ENCODE measurements around the gene MLIP.
"Not testable (repeated sequence)": the region's sequence is repeated elsewhere in the genome, so short reads cannot be mapped to it uniquely, and the experiment has no call there.

Gene MLIP

DNA sequence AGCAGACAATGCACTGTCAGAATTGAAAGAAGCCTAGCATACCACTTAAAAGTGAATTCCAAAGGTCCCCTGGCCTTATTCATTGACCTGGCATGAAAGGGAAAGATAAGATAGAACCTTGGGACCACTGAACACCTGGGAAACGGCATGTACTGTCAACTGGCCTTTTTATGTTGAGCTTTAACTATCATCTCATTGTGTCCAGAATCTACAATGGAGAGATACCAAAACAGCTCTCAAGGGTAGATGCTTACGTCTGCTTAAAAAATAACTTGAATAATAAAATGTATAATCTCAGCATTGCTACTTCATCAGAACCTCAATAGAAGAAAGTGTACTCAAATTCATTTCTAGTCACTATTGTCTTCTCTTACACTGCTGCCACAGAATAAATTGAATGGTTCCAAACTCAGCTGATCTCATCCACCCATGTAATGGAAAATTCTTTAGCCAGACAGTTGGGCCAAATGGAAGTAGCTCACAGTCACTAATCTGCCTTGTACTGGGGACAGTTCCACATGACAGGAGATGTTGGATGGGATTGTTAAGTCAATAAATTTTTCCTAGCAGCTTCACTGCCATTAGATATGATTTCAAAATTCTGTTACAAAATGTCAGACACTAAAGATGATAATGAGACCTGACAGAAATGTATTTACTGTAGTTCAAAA is 93.8 kb downstream of the MLIP start:
- no peak for TF ChIP-seq ZNF274 (IDR thresholded peaks at IDR 0.05; ENCODE audit: low read depth, low read length)
- H3K4me3 ChIP-seq (ENCODE audit: low read length): no peak overlapping the region

DNA sequence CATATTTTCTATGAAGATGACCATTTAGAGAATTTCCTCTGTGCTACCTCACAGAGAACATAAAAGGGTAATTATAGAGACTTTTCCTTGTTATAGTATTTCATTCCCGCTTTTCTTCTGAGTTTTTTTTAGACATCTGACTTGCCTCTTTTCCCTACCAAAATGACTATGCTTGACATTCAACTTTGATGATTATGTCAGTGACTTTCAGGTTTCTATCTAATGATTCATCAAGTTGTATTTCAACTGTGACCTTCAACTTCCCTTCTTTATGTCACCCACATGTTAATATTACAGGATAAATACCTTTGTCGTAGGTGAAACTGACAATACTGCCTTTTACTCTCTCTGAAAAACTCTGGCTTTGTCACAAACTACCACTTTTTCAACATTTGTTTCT is 95.3 kb downstream of the MLIP start:
- no peak overlapping the region for H3K4me3 ChIP-seq (ENCODE audit: low read length)
- TF ChIP-seq ZNF274 (IDR thresholded peaks at IDR 0.05; ENCODE audit: low read depth, low read length): no peak

DNA sequence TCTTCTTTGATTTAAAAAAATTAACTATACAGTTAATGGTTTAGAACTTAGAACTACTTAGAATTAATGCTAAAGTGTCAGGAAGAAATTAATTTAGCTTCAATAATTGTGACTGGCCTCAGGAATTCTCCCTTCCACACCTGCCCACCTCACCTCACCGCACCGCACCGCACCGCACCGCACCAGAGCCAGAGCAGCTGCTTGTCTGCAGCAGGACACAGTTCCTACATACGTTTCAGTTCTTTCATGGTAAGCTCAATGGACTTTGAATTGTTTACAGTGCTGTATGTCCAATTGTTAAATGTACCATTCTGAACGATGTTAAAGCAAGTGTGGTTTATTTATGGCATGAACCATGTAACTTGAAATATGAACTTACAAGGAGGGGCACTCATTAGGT is 98.7 kb downstream of the MLIP start:
- not testable (repeated sequence) for H3K4me3 ChIP-seq (ENCODE audit: low read length)

DNA sequence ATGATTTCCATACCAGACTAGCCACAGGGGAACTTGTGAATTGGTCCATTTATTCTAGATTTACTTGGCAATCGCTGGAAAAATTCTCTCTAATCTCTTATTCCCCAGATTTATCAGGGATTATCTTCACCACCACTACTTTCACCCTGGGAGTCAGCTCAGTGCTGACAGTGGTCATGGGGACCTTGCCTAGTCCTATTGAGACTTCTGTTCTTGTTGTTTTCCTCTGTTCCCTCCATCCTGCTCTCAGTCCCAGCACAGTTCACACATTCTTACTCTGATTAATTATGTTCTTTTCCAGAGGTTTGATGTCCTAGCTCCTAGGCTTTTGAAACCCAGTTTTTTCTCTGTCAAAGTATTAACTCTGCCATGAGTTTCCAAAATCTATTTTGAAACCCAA is 103.0 kb downstream of the MLIP start:
- no peak overlapping the region for H3K4me3 ChIP-seq (ENCODE audit: low read length)
- no peak for TF ChIP-seq ZNF274 (IDR thresholded peaks at IDR 0.05; ENCODE audit: low read depth, low read length)

DNA sequence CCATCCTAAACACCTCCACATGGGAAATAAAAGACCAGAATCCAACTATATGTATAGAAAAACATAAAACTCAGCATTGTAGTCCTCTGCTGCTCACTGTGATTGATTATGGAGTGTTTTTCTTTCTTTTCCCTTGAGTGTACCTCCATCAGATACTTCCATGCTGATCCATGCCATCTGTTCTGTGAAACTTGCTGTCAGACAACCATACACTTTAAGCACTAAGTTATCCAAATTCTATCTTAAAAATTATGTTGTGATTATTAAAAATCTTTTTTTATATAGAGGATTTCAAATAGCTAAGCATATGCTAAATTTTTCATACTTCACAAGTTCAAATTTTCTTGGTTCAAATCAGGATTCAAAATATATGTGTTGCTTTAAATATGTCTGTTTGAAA is 105.1 kb downstream of the MLIP start:
- H3K4me3 ChIP-seq (ENCODE audit: low read length): no peak overlapping the region
- TF ChIP-seq ZNF274 (IDR thresholded peaks at IDR 0.05; ENCODE audit: low read depth, low read length): no peak

DNA sequence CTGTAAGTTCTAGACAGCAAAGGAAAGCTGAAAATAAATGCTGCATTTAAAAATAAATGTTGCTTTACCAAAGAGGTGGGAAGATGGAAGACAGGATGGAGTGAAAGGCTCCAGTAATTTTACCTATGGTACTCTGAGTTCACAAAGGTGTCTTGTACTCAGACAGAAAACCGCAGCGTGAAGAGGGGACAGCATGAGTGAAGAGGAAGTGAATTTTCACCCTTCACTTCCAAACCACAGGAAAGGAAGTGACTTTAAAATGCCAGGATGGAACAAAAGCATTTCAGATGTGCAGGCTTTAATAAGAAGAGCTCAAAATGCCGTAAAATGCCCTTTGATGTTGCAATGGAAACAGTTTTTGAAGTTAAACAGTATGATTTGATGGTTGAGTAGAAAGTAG is 105.8 kb downstream of the MLIP start:
- no peak for TF ChIP-seq ZNF274 (IDR thresholded peaks at IDR 0.05; ENCODE audit: low read depth, low read length)
- no peak overlapping the region for H3K4me3 ChIP-seq (ENCODE audit: low read length)

DNA sequence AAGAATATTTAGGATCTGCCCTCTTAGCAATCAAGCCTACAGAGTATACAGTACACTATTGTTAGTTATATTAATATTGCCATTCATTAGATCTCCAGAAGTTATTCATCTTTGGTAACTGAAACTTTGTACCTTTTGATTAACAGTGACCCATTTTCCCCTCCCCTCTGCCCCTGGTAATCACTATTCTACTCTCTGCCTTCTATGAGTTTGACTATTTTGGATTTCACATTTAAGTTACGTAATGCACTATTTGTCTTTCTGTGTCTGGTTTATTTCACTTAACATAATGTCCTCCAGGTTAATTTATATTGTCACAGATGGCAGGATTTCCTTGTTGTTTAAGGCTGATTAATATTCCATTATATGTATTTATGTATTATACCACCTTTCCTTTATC is 111.0 kb downstream of the MLIP start:
- TF ChIP-seq ZNF274 (IDR thresholded peaks at IDR 0.05; ENCODE audit: low read depth, low read length): no peak
- H3K4me3 ChIP-seq (ENCODE audit: low read length): no peak overlapping the region

DNA sequence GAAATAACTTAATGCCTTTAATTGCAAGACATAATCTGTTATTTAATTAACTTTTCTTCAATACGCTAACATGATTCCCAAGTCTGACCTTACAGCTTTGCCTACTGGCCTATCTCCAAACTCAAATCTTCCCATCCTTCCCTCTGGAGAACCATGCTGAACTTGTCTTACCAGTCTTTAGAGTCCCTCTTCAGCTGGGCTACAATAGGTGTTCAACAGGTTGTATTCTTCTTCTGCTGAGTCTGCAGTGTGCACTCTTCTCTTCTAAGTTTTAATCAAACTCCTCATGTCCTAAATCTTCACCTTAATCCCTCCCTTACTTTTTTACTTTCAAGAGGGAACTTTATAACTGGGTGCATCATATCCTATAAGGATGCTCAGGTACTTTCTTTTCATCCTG is 121.5 kb downstream of the MLIP start:
- no peak for TF ChIP-seq ZNF274 (IDR thresholded peaks at IDR 0.05; ENCODE audit: low read depth, low read length)
- H3K4me3 ChIP-seq (ENCODE audit: low read length): no peak overlapping the region

DNA sequence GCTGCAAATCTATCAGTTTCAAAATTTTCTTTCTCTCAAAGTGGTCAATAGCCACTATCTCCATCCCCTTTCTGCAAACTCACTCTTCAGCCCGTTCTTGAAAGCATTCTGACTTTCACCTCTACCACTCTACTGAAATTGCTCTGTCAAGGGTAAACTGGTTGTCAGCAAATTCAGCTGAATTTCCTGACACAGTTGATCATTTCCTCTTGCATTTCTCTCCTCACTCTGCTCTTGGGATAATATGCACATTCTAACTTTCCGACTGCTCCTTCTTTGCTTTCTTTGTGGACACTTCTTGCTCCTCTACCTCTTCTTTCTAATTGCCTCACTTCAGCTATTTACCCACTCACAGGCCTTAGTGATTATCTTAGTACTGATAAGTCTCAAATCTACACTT is 123.3 kb downstream of the MLIP start:
- TF ChIP-seq ZNF274 (IDR thresholded peaks at IDR 0.05; ENCODE audit: low read depth, low read length): no peak

DNA sequence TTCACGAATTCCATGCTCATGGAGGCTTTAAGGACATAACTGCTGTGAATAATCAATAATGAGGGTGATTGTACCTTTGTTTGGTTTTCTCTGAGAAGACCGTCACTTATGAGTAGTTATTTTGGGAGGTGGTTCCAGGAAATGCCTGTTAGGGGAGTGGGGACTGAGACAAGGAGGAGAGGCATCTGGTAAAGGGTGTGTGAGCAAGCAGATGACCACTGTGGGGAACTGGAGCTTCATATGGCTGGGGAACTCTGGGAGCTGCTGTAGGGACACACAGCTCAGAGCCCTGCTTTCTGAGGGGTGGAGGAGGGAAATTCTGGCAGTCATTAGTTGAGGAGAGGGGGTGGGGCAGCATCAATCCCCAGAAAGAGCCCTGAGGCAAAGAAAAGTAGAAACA is 125.7 kb downstream of the MLIP start:
- no peak for TF ChIP-seq ZNF274 (IDR thresholded peaks at IDR 0.05; ENCODE audit: low read depth, low read length)
- no peak overlapping the region for H3K4me3 ChIP-seq (ENCODE audit: low read length)

More for the DNA sequence above, 123.3 kb downstream of the MLIP start:
- no peak overlapping the region for H3K4me3 ChIP-seq (ENCODE audit: low read length)

DNA sequence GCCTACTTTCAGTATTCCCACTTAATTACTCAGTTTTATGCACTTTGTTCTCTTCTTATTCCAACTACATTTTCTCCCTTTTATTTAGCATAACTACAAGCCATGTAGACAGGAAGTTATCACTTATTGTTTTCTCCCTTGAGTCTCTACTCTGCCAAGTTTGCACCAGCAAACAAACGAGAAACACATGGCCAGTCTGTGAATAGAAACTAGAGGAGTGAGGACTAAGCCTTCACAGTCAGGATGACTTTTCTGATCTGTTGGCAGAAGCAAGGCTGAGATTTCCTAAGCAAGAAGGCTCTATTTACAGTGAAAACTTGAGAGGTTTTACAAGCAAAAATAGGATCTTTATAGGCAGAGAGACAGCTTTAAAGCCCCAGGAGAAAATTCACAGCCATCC is 127.2 kb downstream of the MLIP start:
- no peak for TF ChIP-seq ZNF274 (IDR thresholded peaks at IDR 0.05; ENCODE audit: low read depth, low read length)
- no peak overlapping the region for H3K4me3 ChIP-seq (ENCODE audit: low read length)

DNA sequence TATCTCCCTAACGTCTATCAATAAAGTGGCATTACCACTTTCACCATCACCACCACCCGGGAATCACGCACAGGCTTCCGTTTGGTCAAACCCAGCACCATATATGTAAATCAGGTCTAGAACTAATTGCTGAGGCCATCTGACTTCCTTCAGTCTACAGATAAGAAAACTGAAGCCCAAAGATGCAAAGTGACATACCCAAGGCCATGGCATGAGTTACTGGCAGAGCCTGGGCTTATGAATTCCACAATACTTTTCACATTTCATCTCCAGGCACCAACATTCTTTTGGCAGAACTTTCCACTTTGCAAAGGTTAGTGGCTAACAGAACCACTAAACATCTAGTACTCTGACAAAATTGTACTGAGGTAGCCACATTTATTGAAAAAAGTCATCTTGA is 132.5 kb downstream of the MLIP start:
- H3K4me3 ChIP-seq (ENCODE audit: low read length): no peak overlapping the region
- no peak for TF ChIP-seq ZNF274 (IDR thresholded peaks at IDR 0.05; ENCODE audit: low read depth, low read length)

DNA sequence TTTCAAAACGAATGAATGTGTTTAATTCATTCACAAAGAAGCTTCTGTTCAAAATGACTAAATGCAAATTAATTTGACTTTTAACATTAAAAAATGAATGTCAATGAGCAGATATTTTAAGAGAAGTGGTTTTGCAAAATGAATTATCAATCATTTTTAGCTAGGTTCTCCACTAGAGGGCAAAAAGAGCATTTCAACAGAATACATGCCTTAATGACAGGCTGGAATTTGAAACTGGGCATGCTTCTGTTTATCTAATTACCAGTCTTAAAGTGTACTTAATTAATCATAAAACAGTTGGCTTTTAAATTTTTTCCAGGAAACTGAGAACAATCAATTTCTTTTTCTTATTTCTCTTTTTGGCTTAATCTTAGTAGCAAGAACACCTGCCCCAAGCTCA is 133.2 kb downstream of the MLIP start:
- H3K4me3 ChIP-seq (ENCODE audit: low read length): no peak overlapping the region
- TF ChIP-seq ZNF274 (IDR thresholded peaks at IDR 0.05; ENCODE audit: low read depth, low read length): no peak

DNA sequence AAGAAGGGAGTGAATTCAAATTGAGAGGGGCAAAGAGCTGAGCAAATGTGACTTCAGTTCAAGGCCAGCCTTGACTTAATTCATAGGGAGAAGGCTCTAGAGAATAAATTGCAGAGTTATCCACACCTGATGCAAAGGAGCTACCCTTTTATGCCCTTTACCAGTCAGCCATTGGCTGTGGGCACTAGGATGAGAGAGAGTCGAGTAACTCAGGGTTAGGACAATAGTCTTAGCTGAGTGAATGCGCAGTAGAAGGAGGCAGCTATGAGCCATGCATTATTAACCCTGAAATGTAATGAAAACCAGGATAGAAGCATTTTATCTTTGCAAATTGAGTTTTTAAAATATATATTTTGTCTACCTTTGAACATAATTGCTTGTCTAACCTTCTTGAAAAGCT is 134.0 kb downstream of the MLIP start:
- no peak overlapping the region for H3K4me3 ChIP-seq (ENCODE audit: low read length)
- no peak for TF ChIP-seq ZNF274 (IDR thresholded peaks at IDR 0.05; ENCODE audit: low read depth, low read length)

DNA sequence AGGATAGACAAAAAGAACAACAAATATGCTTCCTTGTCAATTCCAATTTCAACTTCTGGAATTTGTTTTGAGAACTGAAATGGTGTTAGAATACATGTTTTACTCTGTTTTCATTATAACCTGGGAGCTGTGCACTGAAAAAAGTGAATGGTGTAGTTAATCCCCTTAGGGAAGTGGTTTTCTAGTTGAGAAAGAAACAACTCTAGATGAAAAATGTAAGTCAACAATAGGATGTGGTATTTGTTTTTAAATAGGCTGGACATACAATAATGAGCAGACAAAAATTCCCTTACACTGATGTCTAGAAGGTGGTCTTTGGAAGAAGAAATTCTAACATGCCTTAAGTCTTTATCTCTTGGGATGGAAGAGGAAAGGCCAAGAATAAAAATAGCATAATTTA is 137.1 kb downstream of the MLIP start:
- H3K4me3 ChIP-seq (ENCODE audit: low read length): no peak overlapping the region
- TF ChIP-seq ZNF274 (IDR thresholded peaks at IDR 0.05; ENCODE audit: low read depth, low read length): no peak

DNA sequence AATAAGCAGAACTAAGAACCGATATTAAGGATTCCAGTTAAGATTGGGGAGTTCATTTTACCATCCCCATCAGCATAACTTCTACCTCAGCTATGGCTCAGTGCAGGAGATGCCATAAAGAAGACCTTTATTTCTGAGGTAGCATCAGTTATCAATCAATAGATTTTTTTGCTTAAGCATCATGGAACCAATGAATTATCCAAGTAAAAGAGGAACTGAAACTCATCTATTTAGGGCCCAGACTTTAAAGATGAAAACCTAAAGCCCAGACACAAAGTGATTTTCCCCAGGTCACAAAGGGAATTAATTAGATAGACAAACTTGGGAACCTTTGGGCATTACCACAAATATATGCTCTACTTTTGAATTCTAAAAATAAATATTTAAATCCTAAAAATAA is 137.8 kb downstream of the MLIP start:
- TF ChIP-seq ZNF274 (IDR thresholded peaks at IDR 0.05; ENCODE audit: low read depth, low read length): no peak
- no peak overlapping the region for H3K4me3 ChIP-seq (ENCODE audit: low read length)

DNA sequence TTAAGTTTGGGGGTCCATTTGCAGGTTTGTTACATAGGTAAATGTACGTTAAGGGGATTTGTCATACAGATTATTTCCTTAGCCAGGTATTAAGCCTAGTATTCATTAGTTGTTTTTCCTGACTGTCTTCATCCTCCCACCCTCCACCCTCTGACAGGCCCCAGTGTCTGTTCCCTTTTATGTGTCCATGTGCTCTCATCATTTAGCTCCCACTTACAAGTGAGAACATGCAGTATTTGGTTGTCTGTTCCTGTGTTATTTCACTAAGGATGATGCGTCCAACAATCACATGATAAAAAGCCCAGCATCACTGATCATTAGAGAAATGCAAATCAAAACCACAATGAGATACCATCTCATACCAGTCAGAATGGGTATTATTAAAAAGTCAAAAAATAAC is 138.6 kb downstream of the MLIP start:
- H3K4me3 ChIP-seq (ENCODE audit: low read length): not testable (repeated sequence)

All from GM08714 (cell line).